ENCODE results near the gene ACSL1. TPM values are rescaled to one million over a fixed set of nuclear protein-coding genes. Genes with fewer than 3 reads are reported as not detected.

ACSL1 gene
- total and polyA plus RNA-seq, 2 donors (not counting 3 experiments of a cell fraction or from before 2014, with no cell fraction given), result 7.3 to 17.7 TPM

- no peaks in the 10 kb centered on the region for H3K27me3 ChIP-seq (ENCODE audit: control insufficient read depth in 2 of 2, insufficient read depth in 2 of 2, low read length in 2 of 2)
- ChIA-PET POLR2A (no interaction called here), CTCF (no interaction called here)
- no peaks in the 10 kb centered on the region for H3K79me2 ChIP-seq (ENCODE audit: control insufficient read depth, insufficient read depth, low read length)
- no peak overlapping the region for H3K9ac ChIP-seq (replicated peaks; ENCODE audit: extremely low read depth, insufficient read depth, low read length)
- H3K4me1 ChIP-seq (ENCODE audit: control insufficient read depth, extremely low read depth, insufficient read depth, low read length), result peaks cover 9% of the 10 kb centered on the region
- no peaks in the 10 kb centered on the region for H3K36me3 ChIP-seq (ENCODE audit: control insufficient read depth in 2 of 2, extremely low read depth in 1 of 2, insufficient read depth in 2 of 2, low read length in 2 of 2)
- H3K9me3 ChIP-seq (replicated peaks; ENCODE audit: control insufficient read depth, insufficient read depth, low read length), result no peaks in the 10 kb centered on the region
- H4K20me1 ChIP-seq (replicated peaks; ENCODE audit: control insufficient read depth, extremely low read depth, insufficient read depth, low read length), result no peaks in the 10 kb centered on the region
- H3K4me2 ChIP-seq (ENCODE audit: insufficient read depth, low read length), result no peak overlapping the region
- H2AFZ ChIP-seq (ENCODE audit: low read depth, low read length), result no peak overlapping the region
- TF ChIP-seq POLR2A (IDR thresholded peaks at IDR 0.05; ENCODE audit: low read depth, low read length) (no peak), FOS (IDR thresholded peaks at IDR 0.05; ENCODE audit: borderline replicate concordance, insufficient read depth, low read length) (no peak), JUN (IDR thresholded peaks at IDR 0.05; ENCODE audit: borderline replicate concordance, insufficient read depth, insufficient read length, low read depth) (no peak), CTCF (IDR thresholded peaks at IDR 0.05; ENCODE audit: extremely low read depth in 1 of 2, insufficient read depth in 1 of 2, low read depth in 1 of 2, low read length in 2 of 2) (no peak), EZH2 (IDR thresholded peaks at IDR 0.05; ENCODE audit: borderline replicate concordance, low read depth, low read length, severe bottlenecking) (no peak), MYC (IDR thresholded peaks at IDR 0.05; ENCODE audit: low read depth, low read length) (no peak), MAX (IDR thresholded peaks at IDR 0.05; ENCODE audit: insufficient read depth, insufficient read length) (no peak), GATA2 (IDR thresholded peaks at IDR 0.05; ENCODE audit: insufficient read depth, insufficient read length, low read depth, low read length) (no peak), POLR2AphosphoS5 (IDR thresholded peaks at IDR 0.05; ENCODE audit: insufficient read depth, low read depth, low read length) (no peak)
- dilution Hi-C loops (cut with MboI; ENCODE audit: extremely low pct_ligation_motif_present, low sequenced_read_pairs), result no loop called here
- no TSS peak for BruUV-seq (replicated peaks)
- DNase-seq (ENCODE audit: low read depth, low spot score), result no peak
- H3K4me3 ChIP-seq (replicated peaks in 1 of 3; ENCODE audit: insufficient read depth in 1 of 3, low read depth in 1 of 3, low read length in 3 of 3), result no peak overlapping the region
- intact Hi-C loops (cut with micrococcal nuclease), result no loop called here
- H3K27ac ChIP-seq (ENCODE audit: insufficient read depth, low read depth, low read length), result no peak overlapping the region
- H3K9me1 ChIP-seq (replicated peaks; ENCODE audit: control insufficient read depth, extremely low read depth, insufficient read depth, low read length), result no peaks in the 10 kb centered on the region
- no peak for FAIRE-seq
Measured at GRCh38 chr4:184807256-184807655, 18.5 kb downstream of the ACSL1 start.

All from endothelial cell of umbilical vein (primary cell).